HFFc6 (cell line): ENCODE data around the gene OPN3. TPM values are rescaled to one million over a fixed set of nuclear protein-coding genes. Genes with fewer than 3 reads are reported as not detected.

Experiments used
- DNase-seq: peaks from one replicate; pipeline ENCODE4 v3.0.0-alpha.2; 2018
- H3K27ac Mint-ChIP-seq: 2 replicates; pipeline ENCODE4 v1.8.0; 2020; ENCODE audit warnings: mild to moderate bottlenecking, mixed read lengths
- H3K27me3 Mint-ChIP-seq: 2 replicates; pipeline ENCODE4 v1.8.0; 2021; ENCODE audit warnings: mild to moderate bottlenecking, moderate library complexity, mixed read lengths; ENCODE audit not compliant: insufficient read depth
- H3K36me3 Mint-ChIP-seq: 2 replicates; pipeline ENCODE4 v1.8.0; 2021; ENCODE audit warnings: low read depth, mixed read lengths
- H3K4me1 Mint-ChIP-seq: 2 replicates; pipeline ENCODE4 v1.8.0; 2020; ENCODE audit warnings: low read depth, mixed read lengths
- H3K4me3 Mint-ChIP-seq: 2 replicates; pipeline ENCODE4 v1.8.0; 2020; ENCODE audit warnings: mild to moderate bottlenecking, moderate library complexity, mixed read lengths
- H3K9me3 Mint-ChIP-seq: 2 replicates; pipeline ENCODE4 v1.8.0; 2020; ENCODE audit warnings: mild to moderate bottlenecking, mixed read lengths
- total RNA-seq, 6 experiments: library from RNA; stranded (reverse); fragmentation: NEBNext Ultra II Directional; extraction: Animal tissue kit (Norgen Biotek cat#: 25700); gene quantifications; 2 replicates in 1 of 6; 3 replicates in 5 of 6; pipeline ENCODE4 v1.2.3, GENCODE V29; 2021
- TF ChIP-seq, protein P1 (sequence below): fragments of 200-600 bp; sonication (generic); IDR thresholded peaks from 2 replicates; pipeline ENCODE4 v1.5.0; 2021; ENCODE audit warnings: antibody characterized with exemption, mild to moderate bottlenecking

OPN3 gene
- total RNA-seq, 6 experiments from 2014 or later, result 7.3 to 13.1 (median 9.7) TPM

- Mint-ChIP-seq H3K27ac (peak overlapping the region; percentile 76), H3K4me1 (peaks cover 53% of the 10 kb centered on the region), H3K4me3 (peak overlapping the region; percentile 77), H3K9me3 (peaks cover 4% of the 10 kb centered on the region; the same call in 1 of the 2 replicates), H3K36me3 (0 out of 2 replicates have a peak, but pooled peaks cover 9% of the 10 kb centered on the region), H3K27me3 (peaks cover 5% of the 10 kb centered on the region)
- DNase-seq, result no peak
- TF ChIP-seq, protein P1, sequence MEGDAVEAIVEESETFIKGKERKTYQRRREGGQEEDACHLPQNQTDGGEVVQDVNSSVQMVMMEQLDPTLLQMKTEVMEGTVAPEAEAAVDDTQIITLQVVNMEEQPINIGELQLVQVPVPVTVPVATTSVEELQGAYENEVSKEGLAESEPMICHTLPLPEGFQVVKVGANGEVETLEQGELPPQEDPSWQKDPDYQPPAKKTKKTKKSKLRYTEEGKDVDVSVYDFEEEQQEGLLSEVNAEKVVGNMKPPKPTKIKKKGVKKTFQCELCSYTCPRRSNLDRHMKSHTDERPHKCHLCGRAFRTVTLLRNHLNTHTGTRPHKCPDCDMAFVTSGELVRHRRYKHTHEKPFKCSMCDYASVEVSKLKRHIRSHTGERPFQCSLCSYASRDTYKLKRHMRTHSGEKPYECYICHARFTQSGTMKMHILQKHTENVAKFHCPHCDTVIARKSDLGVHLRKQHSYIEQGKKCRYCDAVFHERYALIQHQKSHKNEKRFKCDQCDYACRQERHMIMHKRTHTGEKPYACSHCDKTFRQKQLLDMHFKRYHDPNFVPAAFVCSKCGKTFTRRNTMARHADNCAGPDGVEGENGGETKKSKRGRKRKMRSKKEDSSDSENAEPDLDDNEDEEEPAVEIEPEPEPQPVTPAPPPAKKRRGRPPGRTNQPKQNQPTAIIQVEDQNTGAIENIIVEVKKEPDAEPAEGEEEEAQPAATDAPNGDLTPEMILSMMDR, result no peak
Observed at GRCh38 chr1:241640867-241641622, 876 bp upstream of the OPN3 start.

DNA sequence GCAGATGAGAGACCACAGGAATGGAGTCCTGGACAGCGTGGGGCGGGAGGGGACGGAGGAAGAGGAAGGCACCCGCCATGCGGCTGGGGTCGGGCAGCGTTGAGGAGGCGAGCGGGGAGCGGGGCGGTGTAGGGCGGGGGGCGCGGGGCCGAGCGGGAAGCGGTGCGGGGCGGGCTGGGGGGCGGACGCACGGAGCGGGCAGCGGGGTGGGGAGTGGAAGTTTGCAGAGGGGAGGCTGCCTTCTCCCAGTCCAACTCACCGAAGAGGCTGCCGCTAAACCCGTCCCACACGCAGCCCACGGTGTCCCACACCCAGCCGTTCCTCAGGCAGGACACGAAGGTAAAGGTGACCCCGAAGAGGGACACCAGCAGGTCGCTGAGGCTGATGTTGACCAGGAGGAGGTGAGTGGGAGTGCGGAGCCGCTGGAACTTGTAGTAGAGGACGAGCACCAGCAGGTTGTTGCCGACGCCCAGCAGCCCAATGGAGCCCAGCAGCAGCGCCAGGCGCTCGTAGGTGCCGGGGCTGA is 483 bp downstream of the OPN3 start:
- Mint-ChIP-seq H3K36me3 (peaks cover 18% of the 10 kb centered on the region; the same call in 1 of the 2 replicates), H3K27me3 (no peaks in the 10 kb centered on the region; the same call in none of the 2 replicates), H3K9me3 (peaks cover 4% of the 10 kb centered on the region; the same call in 1 of the 2 replicates), H3K4me3 (peak overlapping the region; percentile 86), H3K4me1 (peaks cover 53% of the 10 kb centered on the region), H3K27ac (peak overlapping the region; percentile 32)
- DNase-seq, result peak; percentile 11
- TF ChIP-seq, protein P1, result no peak

- Mint-ChIP-seq H3K36me3 (peaks cover 18% of the 10 kb centered on the region; the same call in 1 of the 2 replicates), H3K27ac (peak overlapping the region; percentile 32), H3K4me1 (peaks cover 53% of the 10 kb centered on the region), H3K27me3 (no peaks in the 10 kb centered on the region; the same call in none of the 2 replicates), H3K4me3 (peak overlapping the region; percentile 86), H3K9me3 (peaks cover 4% of the 10 kb centered on the region; the same call in 1 of the 2 replicates)
- DNase-seq, result no peak
- TF ChIP-seq, protein P1, result no peak
Observed at GRCh38 chr1:241638909-241639622, 1.1 kb downstream of the OPN3 start.

DNA sequence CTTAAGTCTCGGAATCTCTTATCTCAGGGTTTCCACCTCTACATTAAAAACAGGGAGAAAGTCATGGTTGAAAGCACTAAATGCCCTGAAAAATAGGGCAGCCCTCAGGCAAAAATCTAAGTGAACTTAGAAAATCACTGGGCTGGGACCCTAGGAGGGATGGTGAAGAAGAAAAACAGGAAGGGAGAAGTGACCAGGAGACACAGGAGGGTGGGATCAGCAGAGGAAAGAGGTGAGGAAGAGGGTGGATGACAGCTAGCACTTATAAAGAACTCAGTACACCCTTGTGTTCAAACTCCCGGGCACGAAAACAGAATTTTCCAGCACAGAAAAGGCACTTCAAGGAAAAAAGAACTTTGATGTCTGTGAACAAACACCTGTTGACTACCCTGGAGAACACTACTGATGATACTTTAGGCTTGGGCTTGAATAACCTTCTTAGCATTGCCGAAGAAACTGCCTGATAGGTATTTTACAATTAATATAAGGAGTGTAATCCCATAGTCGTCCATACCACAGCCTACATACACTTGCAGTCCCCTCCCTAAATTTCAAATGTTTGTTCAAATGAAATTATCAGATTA is 2.0 kb downstream of the OPN3 start:
- H3K27me3 Mint-ChIP-seq, result no peaks in the 10 kb centered on the region; the same call in 1 of the 2 replicates

More for the DNA sequence above, 2.0 kb downstream of the OPN3 start:
- TF ChIP-seq, protein P1, result no peak
- H3K36me3 Mint-ChIP-seq, result peaks cover 18% of the 10 kb centered on the region; the same call in 1 of the 2 replicates
- peaks cover 53% of the 10 kb centered on the region for H3K4me1 Mint-ChIP-seq
- peak overlapping the region; percentile 86 for H3K4me3 Mint-ChIP-seq
- peaks cover 4% of the 10 kb centered on the region; the same call in 1 of the 2 replicates for H3K9me3 Mint-ChIP-seq
- no peak for DNase-seq
- no peak overlapping the region for H3K27ac Mint-ChIP-seq
